ENCODE data around the gene CEACAM21.

The CEACAM21 gene

GRCh38 chr19:41621226-41621625 lies 45.3 kb downstream of the CEACAM21 start:
- Histone ChIP-seq H3K4me3 (ENCODE audit: low read length) (no peak overlapping the region), H3K27me3 (ENCODE audit: low read depth, low read length) (peaks cover 25% of the 10 kb centered on the region), H3K79me2 (ENCODE audit: low read length) (no peaks in the 10 kb centered on the region), H3K4me1 (ENCODE audit: low read length) (no peaks in the 10 kb centered on the region), H3K36me3 (replicated peaks; ENCODE audit: low read depth, low read length) (no peaks in the 10 kb centered on the region), H3K4me2 (ENCODE audit: low read length) (no peak overlapping the region), H3K9ac (ENCODE audit: low read length) (no peak overlapping the region), H3K27ac (ENCODE audit: low read length) (no peak overlapping the region), H4K20me1 (ENCODE audit: insufficient read depth, low read length) (peaks cover 8% of the 10 kb centered on the region), H2AFZ (ENCODE audit: low read depth, low read length) (no peak overlapping the region), H3K9me3 (ENCODE audit: insufficient read depth, low read length) (no peaks in the 10 kb centered on the region)
- TF ChIP-seq, protein P1, sequence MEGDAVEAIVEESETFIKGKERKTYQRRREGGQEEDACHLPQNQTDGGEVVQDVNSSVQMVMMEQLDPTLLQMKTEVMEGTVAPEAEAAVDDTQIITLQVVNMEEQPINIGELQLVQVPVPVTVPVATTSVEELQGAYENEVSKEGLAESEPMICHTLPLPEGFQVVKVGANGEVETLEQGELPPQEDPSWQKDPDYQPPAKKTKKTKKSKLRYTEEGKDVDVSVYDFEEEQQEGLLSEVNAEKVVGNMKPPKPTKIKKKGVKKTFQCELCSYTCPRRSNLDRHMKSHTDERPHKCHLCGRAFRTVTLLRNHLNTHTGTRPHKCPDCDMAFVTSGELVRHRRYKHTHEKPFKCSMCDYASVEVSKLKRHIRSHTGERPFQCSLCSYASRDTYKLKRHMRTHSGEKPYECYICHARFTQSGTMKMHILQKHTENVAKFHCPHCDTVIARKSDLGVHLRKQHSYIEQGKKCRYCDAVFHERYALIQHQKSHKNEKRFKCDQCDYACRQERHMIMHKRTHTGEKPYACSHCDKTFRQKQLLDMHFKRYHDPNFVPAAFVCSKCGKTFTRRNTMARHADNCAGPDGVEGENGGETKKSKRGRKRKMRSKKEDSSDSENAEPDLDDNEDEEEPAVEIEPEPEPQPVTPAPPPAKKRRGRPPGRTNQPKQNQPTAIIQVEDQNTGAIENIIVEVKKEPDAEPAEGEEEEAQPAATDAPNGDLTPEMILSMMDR (IDR thresholded peaks at IDR 0.05; ENCODE audit: low read depth, low read length) = no peak
- TF ChIP-seq EZH2phosphoT487 (IDR thresholded peaks at IDR 0.05; ENCODE audit: low read depth) = no peak

- H4K20me1 ChIP-seq (ENCODE audit: insufficient read depth, low read length) = peaks cover 6% of the 10 kb centered on the region
- no peak overlapping the region for H3K4me3 ChIP-seq (ENCODE audit: low read length)
- H3K4me2 ChIP-seq (ENCODE audit: low read length) = no peak overlapping the region
- TF ChIP-seq, protein P1 (IDR thresholded peaks at IDR 0.05; ENCODE audit: low read depth, low read length) = no peak
- no peak for TF ChIP-seq EZH2phosphoT487 (IDR thresholded peaks at IDR 0.05; ENCODE audit: low read depth)
- no peak overlapping the region for H2AFZ ChIP-seq (ENCODE audit: low read depth, low read length)
- H3K9me3 ChIP-seq (ENCODE audit: insufficient read depth, low read length) = no peaks in the 10 kb centered on the region
- H3K9ac ChIP-seq (ENCODE audit: low read length) = no peak overlapping the region
- H3K27ac ChIP-seq (ENCODE audit: low read length) = no peak overlapping the region
- peaks cover 28% of the 10 kb centered on the region for H3K27me3 ChIP-seq (ENCODE audit: low read depth, low read length)
- H3K79me2 ChIP-seq (ENCODE audit: low read length) = no peaks in the 10 kb centered on the region
- no peaks in the 10 kb centered on the region for H3K4me1 ChIP-seq (ENCODE audit: low read length)
- H3K36me3 ChIP-seq (replicated peaks; ENCODE audit: low read depth, low read length) = no peaks in the 10 kb centered on the region
These were observed 45.7 kb downstream of the CEACAM21 start for GRCh38 chr19:41621654-41622053.

DNA sequence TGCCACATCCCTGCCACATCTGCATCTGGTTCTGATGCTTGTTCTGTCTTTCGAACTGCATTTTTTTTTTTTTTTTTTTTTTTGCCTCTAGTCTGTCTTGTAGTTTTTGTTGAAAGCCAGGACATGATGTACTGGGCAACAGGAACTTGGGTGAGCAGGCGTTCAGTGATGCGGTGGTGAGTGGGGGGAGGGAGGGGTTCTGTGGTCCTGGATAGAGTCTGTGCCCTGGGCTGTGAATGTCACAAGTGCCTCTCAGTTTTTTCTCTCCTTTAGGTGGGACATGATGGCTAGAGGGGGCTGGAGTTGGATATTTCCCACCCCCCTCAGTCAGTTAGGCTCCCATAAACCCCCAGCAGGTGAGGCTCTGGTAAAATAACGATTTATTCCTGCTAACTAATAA lies 47.4 kb downstream of the CEACAM21 start:
- Histone ChIP-seq H3K9me3 (ENCODE audit: insufficient read depth, low read length) (no peaks in the 10 kb centered on the region), H4K20me1 (ENCODE audit: insufficient read depth, low read length) (no peaks in the 10 kb centered on the region; the same call in 1 of the 2 replicates), H3K4me1 (ENCODE audit: low read length) (peaks cover 3% of the 10 kb centered on the region; the same call in 1 of the 2 replicates), H2AFZ (ENCODE audit: low read depth, low read length) (no peak overlapping the region), H3K36me3 (replicated peaks; ENCODE audit: low read depth, low read length) (no peaks in the 10 kb centered on the region), H3K27me3 (ENCODE audit: low read depth, low read length) (peaks cover 45% of the 10 kb centered on the region), H3K9ac (ENCODE audit: low read length) (no peak overlapping the region), H3K4me2 (ENCODE audit: low read length) (no peak overlapping the region), H3K27ac (ENCODE audit: low read length) (no peak overlapping the region), H3K4me3 (ENCODE audit: low read length) (no peak overlapping the region), H3K79me2 (ENCODE audit: low read length) (no peaks in the 10 kb centered on the region)
- TF ChIP-seq, protein P1 (IDR thresholded peaks at IDR 0.05; ENCODE audit: low read depth, low read length) = no peak
- no peak for TF ChIP-seq EZH2phosphoT487 (IDR thresholded peaks at IDR 0.05; ENCODE audit: low read depth)

DNA sequence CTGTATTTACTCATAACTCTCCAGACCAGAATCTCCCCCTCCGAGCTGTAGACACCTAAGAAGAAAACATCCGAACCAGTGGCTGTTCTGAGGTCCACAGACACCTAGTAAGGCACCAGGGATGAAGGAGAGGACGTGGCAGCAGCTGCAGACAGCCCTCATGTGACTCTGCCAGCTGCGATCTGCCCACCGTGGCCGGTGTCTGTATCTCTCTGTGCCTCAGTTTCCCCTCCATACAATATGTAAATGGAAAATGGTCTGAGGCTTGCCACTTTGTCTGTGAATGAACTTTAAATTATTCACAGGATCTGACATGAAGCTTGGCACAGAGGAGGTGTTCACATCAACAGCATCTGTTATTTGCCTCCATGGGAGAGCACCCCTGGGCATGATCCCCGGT lies 48.5 kb downstream of the CEACAM21 start:
- no peak overlapping the region for H2AFZ ChIP-seq (ENCODE audit: low read depth, low read length)
- no peak overlapping the region for H3K4me2 ChIP-seq (ENCODE audit: low read length)
- H3K27ac ChIP-seq (ENCODE audit: low read length) = no peak overlapping the region
- H3K36me3 ChIP-seq (replicated peaks; ENCODE audit: low read depth, low read length) = no peaks in the 10 kb centered on the region
- no peak for TF ChIP-seq EZH2phosphoT487 (IDR thresholded peaks at IDR 0.05; ENCODE audit: low read depth)
- TF ChIP-seq, protein P1 (IDR thresholded peaks at IDR 0.05; ENCODE audit: low read depth, low read length) = no peak
- peaks cover 56% of the 10 kb centered on the region for H3K27me3 ChIP-seq (ENCODE audit: low read depth, low read length)
- no peaks in the 10 kb centered on the region for H3K79me2 ChIP-seq (ENCODE audit: low read length)
- H3K4me3 ChIP-seq (ENCODE audit: low read length) = no peak overlapping the region
- H3K9ac ChIP-seq (ENCODE audit: low read length) = no peak overlapping the region
- H3K4me1 ChIP-seq (ENCODE audit: low read length) = peaks cover 3% of the 10 kb centered on the region; the same call in 1 of the 2 replicates
- no peaks in the 10 kb centered on the region; the same call in 1 of the 2 replicates for H4K20me1 ChIP-seq (ENCODE audit: insufficient read depth, low read length)
- H3K9me3 ChIP-seq (ENCODE audit: insufficient read depth, low read length) = no peaks in the 10 kb centered on the region
